ENCODE results near the gene SELENON.

The SELENON gene

DNA sequence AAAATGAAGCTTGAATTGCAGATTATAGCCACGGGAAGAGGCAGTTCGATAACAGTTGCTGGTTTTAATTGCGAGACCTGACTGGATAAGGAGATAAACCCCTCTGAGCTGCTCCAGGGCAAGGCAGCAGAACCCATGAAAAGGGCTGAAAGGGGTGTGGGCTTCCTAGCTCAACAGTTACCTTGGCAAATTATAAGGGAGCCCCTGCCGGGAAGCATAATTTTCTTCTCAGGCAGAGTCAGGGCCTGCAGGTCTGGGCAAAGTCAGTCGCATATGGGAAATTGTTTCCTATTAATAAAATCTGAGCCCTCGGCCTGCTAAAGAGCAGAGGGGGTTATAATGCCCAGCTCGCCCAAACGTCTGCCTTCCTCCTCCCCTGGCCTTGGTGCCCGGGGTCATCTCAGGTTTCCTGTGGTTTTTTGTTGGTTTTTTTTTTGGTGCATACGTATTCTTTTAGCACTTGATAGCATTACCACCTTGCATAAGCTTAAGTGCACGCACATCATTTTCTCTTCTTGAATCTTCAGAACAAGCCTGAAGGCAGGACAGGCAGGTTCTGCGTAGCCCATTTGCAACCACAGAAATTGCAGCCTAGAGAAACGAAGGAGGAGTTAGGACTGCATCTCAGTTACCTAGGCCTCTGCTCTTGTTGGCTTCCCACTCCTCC, 33.9 kb upstream of the SELENON start:
- no peak for TF ChIP-seq EGR1 (IDR thresholded peaks at IDR 0.05)
- TF ChIP-seq, protein P1, sequence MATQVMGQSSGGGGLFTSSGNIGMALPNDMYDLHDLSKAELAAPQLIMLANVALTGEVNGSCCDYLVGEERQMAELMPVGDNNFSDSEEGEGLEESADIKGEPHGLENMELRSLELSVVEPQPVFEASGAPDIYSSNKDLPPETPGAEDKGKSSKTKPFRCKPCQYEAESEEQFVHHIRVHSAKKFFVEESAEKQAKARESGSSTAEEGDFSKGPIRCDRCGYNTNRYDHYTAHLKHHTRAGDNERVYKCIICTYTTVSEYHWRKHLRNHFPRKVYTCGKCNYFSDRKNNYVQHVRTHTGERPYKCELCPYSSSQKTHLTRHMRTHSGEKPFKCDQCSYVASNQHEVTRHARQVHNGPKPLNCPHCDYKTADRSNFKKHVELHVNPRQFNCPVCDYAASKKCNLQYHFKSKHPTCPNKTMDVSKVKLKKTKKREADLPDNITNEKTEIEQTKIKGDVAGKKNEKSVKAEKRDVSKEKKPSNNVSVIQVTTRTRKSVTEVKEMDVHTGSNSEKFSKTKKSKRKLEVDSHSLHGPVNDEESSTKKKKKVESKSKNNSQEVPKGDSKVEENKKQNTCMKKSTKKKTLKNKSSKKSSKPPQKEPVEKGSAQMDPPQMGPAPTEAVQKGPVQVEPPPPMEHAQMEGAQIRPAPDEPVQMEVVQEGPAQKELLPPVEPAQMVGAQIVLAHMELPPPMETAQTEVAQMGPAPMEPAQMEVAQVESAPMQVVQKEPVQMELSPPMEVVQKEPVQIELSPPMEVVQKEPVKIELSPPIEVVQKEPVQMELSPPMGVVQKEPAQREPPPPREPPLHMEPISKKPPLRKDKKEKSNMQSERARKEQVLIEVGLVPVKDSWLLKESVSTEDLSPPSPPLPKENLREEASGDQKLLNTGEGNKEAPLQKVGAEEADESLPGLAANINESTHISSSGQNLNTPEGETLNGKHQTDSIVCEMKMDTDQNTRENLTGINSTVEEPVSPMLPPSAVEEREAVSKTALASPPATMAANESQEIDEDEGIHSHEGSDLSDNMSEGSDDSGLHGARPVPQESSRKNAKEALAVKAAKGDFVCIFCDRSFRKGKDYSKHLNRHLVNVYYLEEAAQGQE (IDR thresholded peaks at IDR 0.05; ENCODE audit: low read depth) = no peak
- TF ChIP-seq, protein P2, sequence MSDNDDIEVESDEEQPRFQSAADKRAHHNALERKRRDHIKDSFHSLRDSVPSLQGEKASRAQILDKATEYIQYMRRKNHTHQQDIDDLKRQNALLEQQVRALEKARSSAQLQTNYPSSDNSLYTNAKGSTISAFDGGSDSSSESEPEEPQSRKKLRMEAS (IDR thresholded peaks at IDR 0.05) = no peak
- TF ChIP-seq TAF1 (IDR thresholded peaks at IDR 0.05; ENCODE audit: low read depth) = no peak
- no peak for TF ChIP-seq NFIC (IDR thresholded peaks at IDR 0.05)
- TF ChIP-seq CREB1 (IDR thresholded peaks at IDR 0.05; ENCODE audit: low read depth) = no peak

DNA sequence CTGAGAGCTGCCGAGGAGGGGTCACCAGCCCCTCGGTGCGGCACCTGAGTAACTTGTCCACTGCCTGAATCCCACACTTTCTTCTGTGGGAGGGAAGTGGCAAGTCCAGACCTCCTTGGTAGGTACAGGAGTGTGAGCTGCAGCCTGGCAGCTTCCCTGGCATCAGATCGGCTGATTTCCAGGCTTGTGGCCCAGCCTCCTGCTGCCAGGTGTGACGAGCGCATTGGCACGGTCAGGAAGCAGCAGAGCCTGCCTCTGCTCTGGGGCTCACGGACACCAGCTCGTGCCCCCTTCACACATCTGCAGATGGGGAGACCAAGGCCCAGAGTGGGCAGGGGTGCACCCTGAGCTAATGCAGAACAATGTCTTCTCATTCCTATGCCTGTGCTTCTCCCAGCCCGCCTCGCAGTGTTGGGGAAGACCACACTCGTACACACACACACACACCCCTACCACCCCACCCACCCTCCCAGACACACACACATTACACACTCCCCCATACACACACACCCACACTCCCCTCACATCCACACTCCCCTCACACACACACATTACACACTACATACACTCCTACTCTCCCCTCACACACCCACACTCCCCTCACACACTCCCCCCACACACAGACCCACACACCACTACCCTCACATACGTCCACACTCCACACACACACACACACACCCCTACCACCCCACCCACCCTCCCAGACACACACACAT, 33.1 kb upstream of the SELENON start:
- no peak for TF ChIP-seq TEAD4 (IDR thresholded peaks at IDR 0.05)
- TF ChIP-seq CREB1 (IDR thresholded peaks at IDR 0.05; ENCODE audit: low read depth) = no peak
- TF ChIP-seq FOXM1 (IDR thresholded peaks at IDR 0.05; ENCODE audit: borderline replicate concordance, low read depth) = no peak
- TF ChIP-seq, protein P3, sequence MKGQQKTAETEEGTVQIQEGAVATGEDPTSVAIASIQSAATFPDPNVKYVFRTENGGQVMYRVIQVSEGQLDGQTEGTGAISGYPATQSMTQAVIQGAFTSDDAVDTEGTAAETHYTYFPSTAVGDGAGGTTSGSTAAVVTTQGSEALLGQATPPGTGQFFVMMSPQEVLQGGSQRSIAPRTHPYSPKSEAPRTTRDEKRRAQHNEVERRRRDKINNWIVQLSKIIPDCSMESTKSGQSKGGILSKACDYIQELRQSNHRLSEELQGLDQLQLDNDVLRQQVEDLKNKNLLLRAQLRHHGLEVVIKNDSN (IDR thresholded peaks at IDR 0.05) = no peak
- no peak for TF ChIP-seq EP300 (IDR thresholded peaks at IDR 0.05; ENCODE audit: borderline replicate concordance)
- TF ChIP-seq, protein P1 (IDR thresholded peaks at IDR 0.05; ENCODE audit: low read depth) = no peak
- no peak for TF ChIP-seq EGR1 (IDR thresholded peaks at IDR 0.05)
- no peak for TF ChIP-seq YY1 (IDR thresholded peaks at IDR 0.05; ENCODE audit: low read depth)
- TF ChIP-seq, protein P2 (IDR thresholded peaks at IDR 0.05) = no peak
- TF ChIP-seq ZBTB7A (IDR thresholded peaks at IDR 0.05; ENCODE audit: low read depth) = no peak

DNA sequence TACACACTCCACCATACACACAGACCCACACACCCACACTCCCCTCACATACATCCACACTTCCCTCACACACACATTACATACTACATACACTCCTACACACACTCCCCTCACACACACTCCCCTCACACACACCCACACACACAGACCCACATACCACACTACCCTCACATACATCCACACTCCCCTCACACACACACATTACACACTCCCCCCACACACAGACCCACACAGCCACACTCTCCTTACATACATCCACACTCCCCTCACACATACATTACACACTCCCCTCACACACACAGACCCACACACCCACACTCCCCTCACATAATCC, 32.6 kb upstream of the SELENON start:
- no peak for TF ChIP-seq TEAD4 (IDR thresholded peaks at IDR 0.05)
- TF ChIP-seq ZBTB7A (IDR thresholded peaks at IDR 0.05; ENCODE audit: low read depth) = no peak
- no peak for TF ChIP-seq YY1 (IDR thresholded peaks at IDR 0.05; ENCODE audit: low read depth)
- TF ChIP-seq, protein P1 (IDR thresholded peaks at IDR 0.05; ENCODE audit: low read depth) = no peak
- TF ChIP-seq NFIC (IDR thresholded peaks at IDR 0.05) = no peak
- no peak for TF ChIP-seq TCF12 (IDR thresholded peaks at IDR 0.05; ENCODE audit: low read depth)
- TF ChIP-seq CEBPB (IDR thresholded peaks at IDR 0.05) = no peak
- TF ChIP-seq EGR1 (IDR thresholded peaks at IDR 0.05) = no peak
- no peak for TF ChIP-seq TAF1 (IDR thresholded peaks at IDR 0.05; ENCODE audit: low read depth)

DNA sequence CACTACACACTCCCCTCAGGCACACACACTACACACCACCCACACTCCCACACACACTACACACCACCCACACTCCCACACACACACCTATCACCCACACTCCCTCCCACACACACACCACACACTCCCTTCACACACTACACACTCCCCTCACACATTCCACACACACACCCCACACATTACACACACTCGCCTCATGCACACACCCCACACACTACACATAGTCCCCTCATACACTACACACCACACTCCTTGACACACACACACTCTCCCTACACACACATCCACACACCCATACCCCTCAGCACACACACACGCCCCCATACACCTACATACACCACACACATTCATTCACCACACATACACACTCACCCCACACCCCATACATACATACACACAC, 31.0 kb upstream of the SELENON start:
- no peak for TF ChIP-seq RAD21 (IDR thresholded peaks at IDR 0.05; ENCODE audit: low read depth)

DNA sequence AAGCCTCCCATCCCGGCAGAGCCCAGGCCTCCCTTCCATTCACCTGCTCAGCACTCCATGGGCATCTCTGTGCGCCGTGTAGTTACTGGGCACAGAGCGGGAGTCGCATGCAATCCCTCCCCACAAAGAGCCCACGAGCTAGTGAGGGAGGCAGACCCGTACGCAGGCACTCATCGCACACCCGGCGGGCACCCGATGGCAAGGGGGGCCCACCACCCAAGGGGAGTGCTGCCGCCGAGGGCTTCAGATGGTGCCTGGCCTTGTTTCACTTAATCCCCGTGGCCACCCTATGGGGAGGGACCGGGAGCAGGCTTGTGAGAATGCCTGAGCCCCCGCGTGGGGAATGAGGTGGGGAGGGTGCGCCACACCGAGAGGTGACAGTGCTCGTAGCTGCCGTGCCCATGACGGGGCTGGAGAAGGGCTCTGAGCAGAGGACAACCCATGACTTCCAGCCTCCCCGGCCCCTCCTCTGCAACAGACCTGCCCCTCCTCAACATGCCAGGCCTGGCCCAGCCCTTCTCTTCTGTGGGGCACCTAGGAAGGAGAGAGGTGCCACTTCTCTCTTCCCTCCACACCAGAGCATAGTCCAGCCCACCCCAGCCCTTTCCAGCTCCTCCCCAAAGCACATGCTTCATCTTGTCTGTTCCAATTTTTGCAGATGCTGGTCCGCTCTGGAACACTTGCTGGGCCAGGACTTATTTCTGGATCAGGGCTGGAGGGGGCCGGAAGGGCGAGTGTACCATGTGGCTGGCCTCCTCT, 30.2 kb upstream of the SELENON start:
- no peak for TF ChIP-seq TEAD4 (IDR thresholded peaks at IDR 0.05)
- TF ChIP-seq, protein P1 (IDR thresholded peaks at IDR 0.05; ENCODE audit: low read depth) = no peak
- TF ChIP-seq EP300 (IDR thresholded peaks at IDR 0.05; ENCODE audit: borderline replicate concordance) = no peak
- TF ChIP-seq, protein P2 (IDR thresholded peaks at IDR 0.05) = no peak
- TF ChIP-seq TCF12 (IDR thresholded peaks at IDR 0.05; ENCODE audit: low read depth) = no peak
- no peak for TF ChIP-seq TAF1 (IDR thresholded peaks at IDR 0.05; ENCODE audit: low read depth)
- TF ChIP-seq EGR1 (IDR thresholded peaks at IDR 0.05) = no peak
- TF ChIP-seq RAD21 (IDR thresholded peaks at IDR 0.05; ENCODE audit: low read depth) = no peak
